HL-60 (cell line): ENCODE data around the gene FREM3.

ENCODE experiments used
- POLR2AphosphoS5 ChIP-seq: IDR thresholded peaks from 2 replicates; pipeline ENCODE4 v1.6.1; 2012; ENCODE audit warnings: low read depth
- TF ChIP-seq, protein P1 (sequence below): IDR thresholded peaks from one replicate; pipeline ENCODE4 v1.5.1; 2011; ENCODE audit warnings: low read length, control low read depth, inconsistent platforms; ENCODE audit not compliant: insufficient read depth
- TF ChIP-seq, protein P2 (sequence below): IDR thresholded peaks from 2 replicates; pipeline ENCODE4 v1.6.1; 2012; ENCODE audit warnings: low read depth; ENCODE audit not compliant: insufficient replicate concordance

DNA sequence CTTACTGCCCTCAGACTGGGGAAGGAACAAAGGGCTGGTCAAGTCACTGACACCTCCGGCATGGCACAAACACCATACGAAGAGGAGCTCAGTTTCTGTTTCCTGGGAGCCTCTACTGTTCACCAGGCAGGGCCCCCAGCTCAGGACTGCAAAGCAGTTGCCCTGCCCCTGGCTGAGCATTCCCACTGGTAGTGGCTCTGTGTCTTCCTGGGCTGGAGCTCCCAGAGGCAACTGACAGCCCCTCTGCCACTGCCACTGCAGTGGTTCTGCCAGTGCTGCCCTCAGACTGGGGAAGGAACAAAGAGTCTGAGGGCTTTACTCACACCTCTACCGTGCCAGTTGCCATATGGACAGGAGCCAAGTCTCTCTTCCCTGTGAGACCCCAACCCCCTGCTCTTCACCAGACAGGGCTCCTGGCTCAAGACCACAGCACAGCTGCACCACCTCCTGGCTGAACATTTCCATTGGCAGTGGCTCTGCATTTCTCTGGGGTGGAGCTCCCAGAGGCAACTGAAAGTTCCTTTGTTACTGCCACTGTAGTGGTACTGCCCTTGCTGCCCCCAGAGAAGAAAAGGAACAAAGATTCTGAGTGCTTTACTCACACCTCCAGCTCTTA is 119.0 kb downstream of the FREM3 start:
- TF ChIP-seq, protein P1, sequence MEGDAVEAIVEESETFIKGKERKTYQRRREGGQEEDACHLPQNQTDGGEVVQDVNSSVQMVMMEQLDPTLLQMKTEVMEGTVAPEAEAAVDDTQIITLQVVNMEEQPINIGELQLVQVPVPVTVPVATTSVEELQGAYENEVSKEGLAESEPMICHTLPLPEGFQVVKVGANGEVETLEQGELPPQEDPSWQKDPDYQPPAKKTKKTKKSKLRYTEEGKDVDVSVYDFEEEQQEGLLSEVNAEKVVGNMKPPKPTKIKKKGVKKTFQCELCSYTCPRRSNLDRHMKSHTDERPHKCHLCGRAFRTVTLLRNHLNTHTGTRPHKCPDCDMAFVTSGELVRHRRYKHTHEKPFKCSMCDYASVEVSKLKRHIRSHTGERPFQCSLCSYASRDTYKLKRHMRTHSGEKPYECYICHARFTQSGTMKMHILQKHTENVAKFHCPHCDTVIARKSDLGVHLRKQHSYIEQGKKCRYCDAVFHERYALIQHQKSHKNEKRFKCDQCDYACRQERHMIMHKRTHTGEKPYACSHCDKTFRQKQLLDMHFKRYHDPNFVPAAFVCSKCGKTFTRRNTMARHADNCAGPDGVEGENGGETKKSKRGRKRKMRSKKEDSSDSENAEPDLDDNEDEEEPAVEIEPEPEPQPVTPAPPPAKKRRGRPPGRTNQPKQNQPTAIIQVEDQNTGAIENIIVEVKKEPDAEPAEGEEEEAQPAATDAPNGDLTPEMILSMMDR = no peak
- no peak for TF ChIP-seq POLR2AphosphoS5
- TF ChIP-seq, protein P2, sequence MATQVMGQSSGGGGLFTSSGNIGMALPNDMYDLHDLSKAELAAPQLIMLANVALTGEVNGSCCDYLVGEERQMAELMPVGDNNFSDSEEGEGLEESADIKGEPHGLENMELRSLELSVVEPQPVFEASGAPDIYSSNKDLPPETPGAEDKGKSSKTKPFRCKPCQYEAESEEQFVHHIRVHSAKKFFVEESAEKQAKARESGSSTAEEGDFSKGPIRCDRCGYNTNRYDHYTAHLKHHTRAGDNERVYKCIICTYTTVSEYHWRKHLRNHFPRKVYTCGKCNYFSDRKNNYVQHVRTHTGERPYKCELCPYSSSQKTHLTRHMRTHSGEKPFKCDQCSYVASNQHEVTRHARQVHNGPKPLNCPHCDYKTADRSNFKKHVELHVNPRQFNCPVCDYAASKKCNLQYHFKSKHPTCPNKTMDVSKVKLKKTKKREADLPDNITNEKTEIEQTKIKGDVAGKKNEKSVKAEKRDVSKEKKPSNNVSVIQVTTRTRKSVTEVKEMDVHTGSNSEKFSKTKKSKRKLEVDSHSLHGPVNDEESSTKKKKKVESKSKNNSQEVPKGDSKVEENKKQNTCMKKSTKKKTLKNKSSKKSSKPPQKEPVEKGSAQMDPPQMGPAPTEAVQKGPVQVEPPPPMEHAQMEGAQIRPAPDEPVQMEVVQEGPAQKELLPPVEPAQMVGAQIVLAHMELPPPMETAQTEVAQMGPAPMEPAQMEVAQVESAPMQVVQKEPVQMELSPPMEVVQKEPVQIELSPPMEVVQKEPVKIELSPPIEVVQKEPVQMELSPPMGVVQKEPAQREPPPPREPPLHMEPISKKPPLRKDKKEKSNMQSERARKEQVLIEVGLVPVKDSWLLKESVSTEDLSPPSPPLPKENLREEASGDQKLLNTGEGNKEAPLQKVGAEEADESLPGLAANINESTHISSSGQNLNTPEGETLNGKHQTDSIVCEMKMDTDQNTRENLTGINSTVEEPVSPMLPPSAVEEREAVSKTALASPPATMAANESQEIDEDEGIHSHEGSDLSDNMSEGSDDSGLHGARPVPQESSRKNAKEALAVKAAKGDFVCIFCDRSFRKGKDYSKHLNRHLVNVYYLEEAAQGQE = no peak
